ENCODE measurements around the gene FAM24B. TPM values are rescaled to one million over a fixed set of nuclear protein-coding genes. Genes with fewer than 3 reads are reported as not detected.

The FAM24B gene
- polyA plus RNA-seq, 1 of the 3 experiments (the other 2 are of a cell fraction): 8.8 TPM

DNA sequence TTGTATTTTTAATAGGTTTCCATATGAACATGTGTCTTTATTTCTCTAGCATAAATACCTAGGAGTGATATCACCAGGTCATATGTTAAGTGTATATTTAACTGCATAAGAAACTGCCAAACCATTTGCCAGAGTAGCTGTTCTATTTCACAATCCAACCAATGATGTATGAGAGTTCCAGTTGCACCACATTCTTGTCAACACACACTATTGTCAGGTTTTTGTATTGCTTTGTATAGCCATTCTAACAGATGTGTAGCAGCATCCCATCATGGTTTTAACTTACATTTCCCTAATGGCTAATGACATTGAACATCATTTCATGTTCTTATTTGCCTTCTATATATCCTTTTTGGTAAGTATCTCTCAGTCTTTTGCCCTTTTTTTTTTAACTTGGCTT, 37.8 kb downstream of the FAM24B start:
- no peaks in the 10 kb centered on the region for H3F3A ChIP-seq (replicated peaks; ENCODE audit: insufficient read depth)
- H3K4me3 ChIP-seq (ENCODE audit: low read depth in 2 of 2, low read length in 1 of 2): no peak overlapping the region
- no peaks in the 10 kb centered on the region for H3K9me2 ChIP-seq
- no peaks in the 10 kb centered on the region for H3K79me2 ChIP-seq (ENCODE audit: insufficient read depth)
- no peaks in the 10 kb centered on the region for H4K20me1 ChIP-seq (ENCODE audit: insufficient read depth)
- no peak overlapping the region for H3K27ac ChIP-seq (ENCODE audit: low read depth in 2 of 2, low read length in 1 of 2)
- peaks cover 4 to 6% of the 10 kb centered on the region in 2 experiments for H3K36me3 ChIP-seq (replicated peaks in 1 of 2; ENCODE audit: control insufficient read depth in 1 of 2, insufficient read depth in 2 of 2, low read length in 1 of 2)
- CTCF ChIA-PET: no interaction called here
- DNase-seq: no peak
- TF ChIP-seq, protein P1, sequence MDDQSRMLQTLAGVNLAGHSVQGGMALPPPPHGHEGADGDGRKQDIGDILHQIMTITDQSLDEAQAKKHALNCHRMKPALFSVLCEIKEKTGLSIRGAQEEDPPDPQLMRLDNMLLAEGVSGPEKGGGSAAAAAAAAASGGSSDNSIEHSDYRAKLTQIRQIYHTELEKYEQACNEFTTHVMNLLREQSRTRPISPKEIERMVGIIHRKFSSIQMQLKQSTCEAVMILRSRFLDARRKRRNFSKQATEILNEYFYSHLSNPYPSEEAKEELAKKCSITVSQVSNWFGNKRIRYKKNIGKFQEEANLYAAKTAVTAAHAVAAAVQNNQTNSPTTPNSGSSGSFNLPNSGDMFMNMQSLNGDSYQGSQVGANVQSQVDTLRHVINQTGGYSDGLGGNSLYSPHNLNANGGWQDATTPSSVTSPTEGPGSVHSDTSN (IDR thresholded peaks at IDR 0.05): no peak
- TF ChIP-seq, protein P2, sequence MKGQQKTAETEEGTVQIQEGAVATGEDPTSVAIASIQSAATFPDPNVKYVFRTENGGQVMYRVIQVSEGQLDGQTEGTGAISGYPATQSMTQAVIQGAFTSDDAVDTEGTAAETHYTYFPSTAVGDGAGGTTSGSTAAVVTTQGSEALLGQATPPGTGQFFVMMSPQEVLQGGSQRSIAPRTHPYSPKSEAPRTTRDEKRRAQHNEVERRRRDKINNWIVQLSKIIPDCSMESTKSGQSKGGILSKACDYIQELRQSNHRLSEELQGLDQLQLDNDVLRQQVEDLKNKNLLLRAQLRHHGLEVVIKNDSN (IDR thresholded peaks at IDR 0.05; ENCODE audit: borderline replicate concordance, low read depth): no peak
- TF ChIP-seq CHD2 (IDR thresholded peaks at IDR 0.05; ENCODE audit: low read length, partially characterized antibody) (no peak), FOSL2 (IDR thresholded peaks at IDR 0.05; ENCODE audit: borderline replicate concordance, low read depth) (no peak), RFX5 (IDR thresholded peaks at IDR 0.05; ENCODE audit: low read length) (no peak), FOXJ3 (CRISPR knock-in tag; IDR thresholded peaks at IDR 0.05) (no peak), TAF1 (IDR thresholded peaks at IDR 0.05; ENCODE audit: borderline replicate concordance, low read depth, low read length) (no peak), POLR2AphosphoS5 (IDR thresholded peaks at IDR 0.05; ENCODE audit: low read depth, low read length) (no peak), JUND (IDR thresholded peaks at IDR 0.05) (no peak), ELF1 (IDR thresholded peaks at IDR 0.05) (no peak)
- TF ChIP-seq, protein P3, sequence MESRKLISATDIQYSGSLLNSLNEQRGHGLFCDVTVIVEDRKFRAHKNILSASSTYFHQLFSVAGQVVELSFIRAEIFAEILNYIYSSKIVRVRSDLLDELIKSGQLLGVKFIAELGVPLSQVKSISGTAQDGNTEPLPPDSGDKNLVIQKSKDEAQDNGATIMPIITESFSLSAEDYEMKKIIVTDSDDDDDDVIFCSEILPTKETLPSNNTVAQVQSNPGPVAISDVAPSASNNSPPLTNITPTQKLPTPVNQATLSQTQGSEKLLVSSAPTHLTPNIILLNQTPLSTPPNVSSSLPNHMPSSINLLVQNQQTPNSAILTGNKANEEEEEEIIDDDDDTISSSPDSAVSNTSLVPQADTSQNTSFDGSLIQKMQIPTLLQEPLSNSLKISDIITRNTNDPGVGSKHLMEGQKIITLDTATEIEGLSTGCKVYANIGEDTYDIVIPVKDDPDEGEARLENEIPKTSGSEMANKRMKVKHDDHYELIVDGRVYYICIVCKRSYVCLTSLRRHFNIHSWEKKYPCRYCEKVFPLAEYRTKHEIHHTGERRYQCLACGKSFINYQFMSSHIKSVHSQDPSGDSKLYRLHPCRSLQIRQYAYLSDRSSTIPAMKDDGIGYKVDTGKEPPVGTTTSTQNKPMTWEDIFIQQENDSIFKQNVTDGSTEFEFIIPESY (IDR thresholded peaks at IDR 0.05; ENCODE audit: borderline replicate concordance, low read depth): no peak
- TF ChIP-seq, protein P4, sequence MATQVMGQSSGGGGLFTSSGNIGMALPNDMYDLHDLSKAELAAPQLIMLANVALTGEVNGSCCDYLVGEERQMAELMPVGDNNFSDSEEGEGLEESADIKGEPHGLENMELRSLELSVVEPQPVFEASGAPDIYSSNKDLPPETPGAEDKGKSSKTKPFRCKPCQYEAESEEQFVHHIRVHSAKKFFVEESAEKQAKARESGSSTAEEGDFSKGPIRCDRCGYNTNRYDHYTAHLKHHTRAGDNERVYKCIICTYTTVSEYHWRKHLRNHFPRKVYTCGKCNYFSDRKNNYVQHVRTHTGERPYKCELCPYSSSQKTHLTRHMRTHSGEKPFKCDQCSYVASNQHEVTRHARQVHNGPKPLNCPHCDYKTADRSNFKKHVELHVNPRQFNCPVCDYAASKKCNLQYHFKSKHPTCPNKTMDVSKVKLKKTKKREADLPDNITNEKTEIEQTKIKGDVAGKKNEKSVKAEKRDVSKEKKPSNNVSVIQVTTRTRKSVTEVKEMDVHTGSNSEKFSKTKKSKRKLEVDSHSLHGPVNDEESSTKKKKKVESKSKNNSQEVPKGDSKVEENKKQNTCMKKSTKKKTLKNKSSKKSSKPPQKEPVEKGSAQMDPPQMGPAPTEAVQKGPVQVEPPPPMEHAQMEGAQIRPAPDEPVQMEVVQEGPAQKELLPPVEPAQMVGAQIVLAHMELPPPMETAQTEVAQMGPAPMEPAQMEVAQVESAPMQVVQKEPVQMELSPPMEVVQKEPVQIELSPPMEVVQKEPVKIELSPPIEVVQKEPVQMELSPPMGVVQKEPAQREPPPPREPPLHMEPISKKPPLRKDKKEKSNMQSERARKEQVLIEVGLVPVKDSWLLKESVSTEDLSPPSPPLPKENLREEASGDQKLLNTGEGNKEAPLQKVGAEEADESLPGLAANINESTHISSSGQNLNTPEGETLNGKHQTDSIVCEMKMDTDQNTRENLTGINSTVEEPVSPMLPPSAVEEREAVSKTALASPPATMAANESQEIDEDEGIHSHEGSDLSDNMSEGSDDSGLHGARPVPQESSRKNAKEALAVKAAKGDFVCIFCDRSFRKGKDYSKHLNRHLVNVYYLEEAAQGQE (IDR thresholded peaks at IDR 0.05; ENCODE audit: low read depth, low read length): no peak
- TF ChIP-seq, protein P5, sequence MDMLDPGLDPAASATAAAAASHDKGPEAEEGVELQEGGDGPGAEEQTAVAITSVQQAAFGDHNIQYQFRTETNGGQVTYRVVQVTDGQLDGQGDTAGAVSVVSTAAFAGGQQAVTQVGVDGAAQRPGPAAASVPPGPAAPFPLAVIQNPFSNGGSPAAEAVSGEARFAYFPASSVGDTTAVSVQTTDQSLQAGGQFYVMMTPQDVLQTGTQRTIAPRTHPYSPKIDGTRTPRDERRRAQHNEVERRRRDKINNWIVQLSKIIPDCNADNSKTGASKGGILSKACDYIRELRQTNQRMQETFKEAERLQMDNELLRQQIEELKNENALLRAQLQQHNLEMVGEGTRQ (IDR thresholded peaks at IDR 0.05; ENCODE audit: borderline replicate concordance, low read depth, low read length): no peak
- H3K4me1 ChIP-seq (ENCODE audit: control insufficient read depth in 1 of 2, insufficient read depth in 2 of 2, low read depth in 1 of 2, low read length in 1 of 2): no peaks in the 10 kb centered on the region
- H3K9ac ChIP-seq: no peak overlapping the region
- H3K9me3 ChIP-seq: no peaks in the 10 kb centered on the region
- no peaks in the 10 kb centered on the region for H3K27me3 ChIP-seq (ENCODE audit: insufficient read depth)
- H2AFZ ChIP-seq (ENCODE audit: low read depth): no peak overlapping the region
- POLR2A ChIA-PET: no interaction called here
- H3K4me2 ChIP-seq: no peak overlapping the region
